Naive thymus-derived CD4-positive, alpha-beta T cell (primary cell): ENCODE data around the gene TIGD4. TPM values are rescaled to one million over a fixed set of nuclear protein-coding genes. Genes with fewer than 3 reads are reported as not detected.

Experiments
- ATAC-seq: fragments of 150-1000 bp; cut with Tn5 transposase; 2 replicates; pipeline ENCODE4 v1.10.0; 2021; ENCODE audit warnings: mild to moderate bottlenecking, moderate library complexity
- CTCF ChIA-PET: fragments of 350-600 bp; sonication (Branson Sonifier 250); formaldehyde crosslinking; loops from one replicate; lab custom pipeline; 2021; ENCODE audit warnings: antibody characterized with exemption; lab: Charles Lee
- POLR2A ChIA-PET: fragments of 350-600 bp; sonication (Branson Sonifier 250); formaldehyde crosslinking; loops from one replicate; lab custom pipeline; 2021; ENCODE audit warnings: antibody characterized with exemption, inconsistent platforms; lab: Charles Lee
- DNase-seq, 9 donors: peaks; one replicate each; pipeline versions ENCODE4 v3.0.0 to v3.0.0-alpha.2; 2020 to 2022; ENCODE audit warnings: mixed read lengths in 1 of 9
- H3K27ac ChIP-seq: one replicate; pipeline ENCODE4 v1.7.0; 2013; ENCODE audit warnings: mild to moderate bottlenecking, low read depth, low read length, moderate library complexity
- H3K27me3 ChIP-seq, 2 donors: one replicate each; pipeline ENCODE4 v1.7.0; 2013; ENCODE audit warnings: low read length in 2 of 2, mild to moderate bottlenecking in 2 of 2, moderate library complexity in 2 of 2; ENCODE audit not compliant: control insufficient read depth in 2 of 2, insufficient read depth in 2 of 2
- H3K36me3 ChIP-seq, 3 experiments: 1 replicate in 2 of 3; 2 replicates in 1 of 3; pipeline ENCODE4 v1.7.0; 2013; ENCODE audit warnings: low read length in 3 of 3, mild to moderate bottlenecking in 3 of 3, moderate library complexity in 1 of 3; ENCODE audit not compliant: insufficient read depth in 3 of 3, control insufficient read depth in 2 of 3
- H3K4me1 ChIP-seq, 2 donors: one replicate each; pipeline ENCODE4 v1.7.0; 2013; ENCODE audit warnings: low read length in 2 of 2, mild to moderate bottlenecking in 2 of 2, moderate library complexity in 1 of 2; ENCODE audit not compliant: control insufficient read depth in 2 of 2, insufficient read depth in 2 of 2
- H3K4me3 ChIP-seq: 2 replicates; pipeline ENCODE4 v1.7.0; 2013; ENCODE audit warnings: mild to moderate bottlenecking, low read length
- H3K9me3 ChIP-seq, 3 experiments: 1 replicate in 2 of 3; 2 replicates in 1 of 3; pipeline ENCODE4 v1.7.0; 2013; ENCODE audit warnings: low read length in 3 of 3; ENCODE audit not compliant: control insufficient read depth in 2 of 3
- H3K27ac Mint-ChIP-seq, 9 donors: one replicate each; pipeline ENCODE4 v1.8.0; 2020 to 2022; ENCODE audit warnings: mixed read lengths in 9 of 9, mild to moderate bottlenecking in 8 of 9, moderate library complexity in 5 of 9, inconsistent platforms in 2 of 9
- H3K27me3 Mint-ChIP-seq, 5 donors: one replicate each; pipeline ENCODE4 v1.8.0; 2021 to 2022; ENCODE audit warnings: mixed read lengths in 5 of 5, mild to moderate bottlenecking in 1 of 5
- H3K36me3 Mint-ChIP-seq, 5 donors: one replicate each; pipeline ENCODE4 v1.8.0; 2020 to 2022; ENCODE audit warnings: mixed read lengths in 5 of 5, mild to moderate bottlenecking in 3 of 5, inconsistent platforms in 1 of 5
- H3K4me1 Mint-ChIP-seq, 7 donors: one replicate each; pipeline ENCODE4 v1.8.0; 2020 to 2022; ENCODE audit warnings: mixed read lengths in 7 of 7, mild to moderate bottlenecking in 3 of 7, inconsistent platforms in 1 of 7
- H3K4me3 Mint-ChIP-seq, 10 donors: one replicate each; pipeline ENCODE4 v1.8.0; 2020 to 2022; ENCODE audit warnings: mild to moderate bottlenecking in 10 of 10, mixed read lengths in 10 of 10, moderate library complexity in 6 of 10, inconsistent platforms in 2 of 10
- H3K9me3 Mint-ChIP-seq, 11 donors: one replicate each; pipeline ENCODE4 v1.8.0; 2020 to 2022; ENCODE audit warnings: mixed read lengths in 11 of 11, mild to moderate bottlenecking in 4 of 11, inconsistent platforms in 1 of 11, moderate library complexity in 1 of 11
- intact Hi-C, 2 donors: fragments of 100-400 bp; cut with micrococcal nuclease; formaldehyde crosslinking; loops; one replicate each; pipeline ENCODE4 v1.15.1; 2023
- polyA plus RNA-seq, 2 donors: library from polyadenylated mRNA; unstranded; fragments of 300-500 nt; fragmentation: Illumina TruSeq; gene quantifications; one replicate each; pipeline ENCODE4 v1.2.3, GENCODE V29; 2021
- total RNA-seq, 6 experiments: library from RNA in 5 of 6; stranded (reverse) in 5 of 6; gene quantifications; 1 replicate in 5 of 6; 2 replicates in 1 of 6; pipeline ENCODE4 v1.2.3 and lab custom pipeline; 2021 to 2026

Gene TIGD4
- total and polyA plus RNA-seq, 7 experiments from 2014 or later: 0.13 to 0.19 (median 0.15) TPM; not detected in 4

DNA sequence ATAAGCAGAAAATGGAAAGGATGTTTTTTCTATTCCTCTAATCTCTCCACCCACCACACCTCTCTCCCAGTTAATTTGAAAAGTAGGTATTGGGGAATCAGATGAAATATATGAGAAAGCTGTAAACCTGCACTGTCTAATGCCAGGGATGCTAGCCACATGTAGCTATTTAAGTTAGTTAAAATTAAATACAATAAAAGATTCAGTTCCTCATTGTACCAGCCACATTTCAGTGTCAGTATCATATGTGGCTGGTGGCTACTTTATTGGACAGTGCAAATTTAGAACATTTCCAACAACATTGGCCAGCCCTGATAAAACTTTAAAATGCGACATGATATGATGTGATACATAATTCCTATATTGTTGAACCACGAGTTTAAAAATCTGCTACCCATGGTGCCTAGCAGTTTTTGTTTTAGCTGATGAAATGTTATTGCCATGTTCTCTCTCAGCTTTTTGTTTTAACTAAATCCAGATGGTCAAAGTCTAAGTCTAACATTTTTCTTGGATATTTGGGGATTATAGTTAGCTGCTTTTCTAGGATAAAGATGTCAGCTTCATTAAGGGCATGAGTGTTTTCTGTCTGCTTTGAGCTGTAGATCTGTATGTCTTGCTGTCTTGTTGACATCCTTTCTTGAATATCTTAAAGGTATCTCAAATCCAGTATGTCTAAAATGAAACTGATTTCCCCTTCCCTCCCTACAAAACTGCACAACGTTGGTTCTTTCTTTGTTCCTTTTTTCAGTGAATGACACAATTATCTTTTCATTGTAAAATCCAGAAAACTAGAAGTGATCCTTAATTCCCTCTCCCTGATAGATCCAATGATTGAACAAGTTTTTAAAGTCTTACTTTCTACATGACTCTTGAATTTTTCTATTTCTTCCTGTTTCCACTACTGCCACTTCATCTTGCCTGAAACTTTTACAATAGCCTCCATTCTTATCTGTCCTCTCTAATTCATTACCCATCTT is 6.4 kb upstream of the TIGD4 start:
- intact Hi-C loops: loop anchor here (2.0 to 10.0 kb wide), 3 partner anchors 21 to 459 kb away; no protein-coding TSS in a partner anchor
- POLR2A ChIA-PET: interaction anchor here (1.2 kb wide), 1 partner anchor 107 kb away, joined by 3 read pairs; no protein-coding TSS in a partner anchor
- peaks cover 6 to 15% of the 10 kb centered on the region in 2 donors for H3K4me1 ChIP-seq
- peaks cover 0 to 13% (median 0%) of the 10 kb centered on the region in 5 donors for H3K36me3 Mint-ChIP-seq
- H3K27me3 Mint-ChIP-seq: no peaks in the 10 kb centered on the region
- H3K4me1 Mint-ChIP-seq: peaks cover 32 to 58% (median 41%) of the 10 kb centered on the region in 7 donors
- H3K9me3 ChIP-seq: no peaks in the 10 kb centered on the region
- CTCF ChIA-PET: interaction anchor here (0.6 to 0.7 kb wide), 2 partner anchors 39 to 169 kb away, joined by 3 to 4 read pairs; no protein-coding TSS in a partner anchor
- no peak overlapping the region for H3K4me3 ChIP-seq
- H3K4me3 Mint-ChIP-seq: peak overlapping the region; percentile 4 to 76 (median 58)
- H3K36me3 ChIP-seq: no peaks in the 10 kb centered on the region
- DNase-seq (no peak), ATAC-seq (peak; percentile 18)
- H3K9me3 Mint-ChIP-seq: peaks cover 0 to 2% (median 0%) of the 10 kb centered on the region in 11 donors
- H3K27ac ChIP-seq: peak overlapping the region; percentile 37
- peak overlapping the region; percentile 62 to 86 (median 74) for H3K27ac Mint-ChIP-seq
- H3K27me3 ChIP-seq: no peaks in the 10 kb centered on the region

DNA sequence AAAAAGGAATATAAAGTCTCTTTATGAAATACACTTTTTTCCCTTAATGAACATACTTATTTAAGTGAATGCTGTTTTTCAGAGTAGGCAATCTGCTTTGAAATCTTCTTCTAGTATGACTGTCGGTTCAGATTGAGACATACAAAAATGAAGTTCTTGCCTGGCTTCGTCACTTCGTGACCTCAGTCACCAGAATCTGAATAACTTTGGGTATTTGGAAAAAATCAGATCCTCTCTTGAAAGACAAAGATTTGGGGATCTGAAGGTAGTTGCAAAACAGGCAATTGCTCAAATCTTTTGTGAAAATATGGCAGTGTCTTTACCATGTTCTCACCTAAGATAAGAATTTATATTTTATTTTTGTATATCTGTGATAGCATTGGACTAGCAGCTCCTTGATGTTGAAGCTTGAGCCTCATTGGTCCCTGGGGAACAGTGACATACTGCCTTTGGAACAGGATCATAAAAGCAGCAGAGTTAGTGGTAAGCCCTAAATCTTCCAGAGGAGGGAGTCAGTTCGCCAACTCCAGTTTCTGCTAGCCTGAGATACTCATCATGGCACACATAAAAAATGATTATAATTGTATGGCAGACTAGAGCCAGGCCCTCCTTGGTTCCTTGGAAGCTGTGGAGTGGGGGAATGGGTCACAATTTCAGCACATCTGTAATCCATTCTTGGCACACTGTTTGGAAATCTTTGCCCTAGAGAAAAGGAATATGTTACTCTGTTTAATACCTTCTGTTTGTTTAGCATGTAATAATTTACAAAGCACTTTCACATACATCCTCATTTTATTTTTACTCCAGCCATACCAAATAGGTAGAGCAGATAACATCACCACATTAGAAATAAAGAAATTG is 5.2 kb upstream of the TIGD4 start:
- ChIA-PET POLR2A (no interaction called here), CTCF (interaction anchor here (0.7 kb wide), 1 partner anchor 1405 kb away, joined by 3 read pairs; no protein-coding TSS in a partner anchor)
- Histone ChIP-seq H3K4me3 (no peak overlapping the region), H3K36me3 (no peaks in the 10 kb centered on the region), H3K4me1 (peaks cover 13 to 22% of the 10 kb centered on the region in 2 donors), H3K27me3 (no peaks in the 10 kb centered on the region), H3K27ac (no peak overlapping the region), H3K9me3 (no peaks in the 10 kb centered on the region)
- Mint-ChIP-seq H3K36me3 (peaks cover 0 to 12% (median 0%) of the 10 kb centered on the region in 5 donors), H3K9me3 (peaks cover 0 to 4% (median 0%) of the 10 kb centered on the region in 11 donors), H3K27me3 (no peaks in the 10 kb centered on the region), H3K4me1 (peaks cover 36 to 70% (median 47%) of the 10 kb centered on the region in 7 donors), H3K4me3 (no peak overlapping the region), H3K27ac (peak overlapping the region in 4 of 9 donors; percentile 2 to 75 (median 36))
- intact Hi-C loops: loop anchor here (10.0 kb wide), 2 partner anchors 440 to 460 kb away; no protein-coding TSS in a partner anchor
- ATAC-seq: no peak
- DNase-seq: no peak

DNA sequence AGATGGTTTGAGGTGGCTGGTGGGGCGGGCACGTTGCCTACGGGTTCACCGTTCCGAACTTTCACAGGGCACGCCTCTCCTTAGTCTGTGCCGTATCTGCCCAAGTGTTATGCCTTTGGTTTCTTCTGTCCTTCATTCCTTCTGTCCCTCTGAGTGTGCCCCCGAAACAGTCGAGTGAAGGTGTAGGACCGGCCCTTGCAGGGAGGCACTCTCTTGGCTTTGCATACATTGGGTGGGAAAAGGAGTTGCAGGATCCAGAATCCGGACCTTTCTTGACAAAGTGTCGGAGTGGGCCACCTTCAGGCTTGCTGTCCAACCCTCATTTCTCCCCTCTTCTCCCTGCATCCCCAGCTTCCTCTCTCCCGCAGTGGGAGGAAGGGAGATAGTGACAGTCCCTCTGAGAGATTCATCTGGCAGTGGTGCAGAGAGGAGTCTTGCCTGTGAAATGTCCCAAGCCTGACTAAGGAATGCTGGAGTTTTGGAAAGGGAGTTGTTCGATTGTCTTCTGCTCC is 793 bp upstream of the TIGD4 start:
- POLR2A ChIA-PET: interaction anchor here (1.1 to 1.7 kb wide), 2 partner anchors 101 to 333 kb away, joined by 4 read pairs; partner anchors contain the start of gene TMEM154

DNA sequence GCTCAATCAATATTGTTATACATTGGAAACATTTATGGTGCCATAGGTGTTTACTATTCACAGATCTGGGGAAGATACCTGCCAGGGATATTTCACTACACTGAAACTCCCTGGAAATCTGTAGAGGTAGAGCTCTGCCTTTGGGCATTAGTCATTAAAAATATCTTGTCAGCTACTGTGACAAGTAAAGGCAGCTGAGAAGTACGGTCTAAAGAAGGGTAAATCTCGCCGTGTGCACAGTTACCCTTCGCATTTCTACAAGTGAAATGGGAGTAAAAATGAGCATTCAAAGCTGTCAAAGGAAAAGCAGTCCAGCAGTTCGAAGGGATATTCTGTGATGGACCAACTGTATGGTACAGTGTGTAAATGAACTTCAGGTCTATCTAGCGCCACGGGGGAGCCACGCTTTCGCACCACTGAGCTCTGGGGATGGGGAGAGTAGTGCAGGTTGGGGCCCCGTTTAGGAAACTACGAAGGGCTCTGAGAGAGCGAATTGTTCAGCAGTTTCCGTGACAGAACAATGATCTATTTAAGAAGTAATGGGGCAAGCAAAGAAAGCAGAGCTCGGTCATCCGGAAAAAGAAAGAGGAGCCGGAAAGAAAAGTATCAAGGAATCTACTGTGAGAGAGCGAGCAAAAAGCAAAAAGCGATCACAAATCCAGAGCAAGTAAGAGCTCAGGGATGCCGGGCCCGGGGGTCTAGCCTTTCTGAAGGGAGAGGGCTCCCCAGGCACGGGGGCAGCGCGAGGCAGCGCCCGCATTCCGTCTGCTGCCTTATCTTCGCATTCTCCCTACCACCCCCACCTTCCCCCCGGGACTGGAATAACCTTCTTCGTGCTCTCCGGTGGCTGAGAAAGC is 646 bp downstream of the TIGD4 start:
- H3K4me3 Mint-ChIP-seq: peak overlapping the region; percentile 92 to 100 (median 96)
- H3K9me3 Mint-ChIP-seq: peaks cover 0 to 7% (median 0%) of the 10 kb centered on the region in 11 donors

More for the DNA sequence above, 793 bp upstream of the TIGD4 start:
- H3K36me3 Mint-ChIP-seq: peaks cover 0 to 6% (median 0%) of the 10 kb centered on the region in 5 donors
- Histone ChIP-seq H3K27me3 (no peaks in the 10 kb centered on the region), H3K4me3 (peak overlapping the region; percentile 97), H3K4me1 (peaks cover 13 to 16% of the 10 kb centered on the region in 2 donors), H3K36me3 (no peaks in the 10 kb centered on the region), H3K27ac (peak overlapping the region; percentile 80), H3K9me3 (no peaks in the 10 kb centered on the region)
- H3K27ac Mint-ChIP-seq: peak overlapping the region; percentile 90 to 99 (median 95)
- H3K27me3 Mint-ChIP-seq: peaks cover 0 to 29% (median 6%) of the 10 kb centered on the region in 5 donors
- CTCF ChIA-PET: no interaction called here
- intact Hi-C loops: loop anchor here (1.0 to 10.0 kb wide), 4 partner anchors 66 to 1770 kb away; partner anchors contain the start of gene PLRG1 (in 1 of the 2)
- H3K4me3 Mint-ChIP-seq: peak overlapping the region; percentile 92 to 100 (median 96)
- H3K4me1 Mint-ChIP-seq: peaks cover 33 to 66% (median 45%) of the 10 kb centered on the region in 7 donors
- ATAC-seq: peak; percentile 75
- DNase-seq: no peak
- H3K9me3 Mint-ChIP-seq: peaks cover 0 to 7% (median 0%) of the 10 kb centered on the region in 11 donors

DNA sequence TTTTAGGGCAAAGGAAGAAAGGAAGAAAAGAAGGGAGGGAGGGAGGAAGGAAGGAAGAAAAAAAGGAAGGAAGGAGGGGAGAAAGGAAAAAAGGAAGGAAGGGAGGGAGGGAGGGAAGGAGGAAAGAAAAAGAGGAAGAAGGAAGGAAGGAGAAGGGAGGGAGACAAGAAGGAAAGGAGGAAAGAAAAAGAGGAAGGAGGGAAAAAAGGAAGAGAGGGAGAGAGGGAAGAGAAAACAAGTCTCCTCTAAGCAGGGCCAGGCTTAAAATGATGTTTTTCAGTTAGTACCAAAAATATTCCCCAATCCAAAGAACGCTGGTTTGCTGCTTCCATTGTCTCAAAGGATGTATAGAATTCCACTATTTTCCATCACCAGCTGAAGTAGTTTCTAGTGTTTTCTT is 2.0 kb downstream of the TIGD4 start:
- Histone ChIP-seq H3K4me1 (peaks cover 13 to 15% of the 10 kb centered on the region in 2 donors), H3K9me3 (no peaks in the 10 kb centered on the region), H3K36me3 (no peaks in the 10 kb centered on the region), H3K27me3 (no peaks in the 10 kb centered on the region), H3K27ac (no peak overlapping the region), H3K4me3 (no peak overlapping the region)
- no peak overlapping the region for H3K27ac Mint-ChIP-seq
- POLR2A ChIA-PET: no interaction called here
- H3K27me3 Mint-ChIP-seq: peaks cover 0 to 29% (median 6%) of the 10 kb centered on the region in 5 donors
- intact Hi-C loops: loop anchor here in 1 of 2 donors (5.0 kb wide), 1 partner anchor 320 kb away; no protein-coding TSS in a partner anchor
- CTCF ChIA-PET: no interaction called here
- peaks cover 24 to 44% (median 33%) of the 10 kb centered on the region in 7 donors for H3K4me1 Mint-ChIP-seq
- H3K4me3 Mint-ChIP-seq: peak overlapping the region in 1 of 10 donors; percentile 34
- H3K9me3 Mint-ChIP-seq: peaks cover 0 to 7% (median 0%) of the 10 kb centered on the region in 11 donors
- H3K36me3 Mint-ChIP-seq: peaks cover 0 to 2% (median 0%) of the 10 kb centered on the region in 5 donors
- ATAC-seq (no peak), DNase-seq (no peak)

More for the DNA sequence above, 646 bp downstream of the TIGD4 start:
- peaks cover 0 to 4% (median 0%) of the 10 kb centered on the region in 5 donors for H3K36me3 Mint-ChIP-seq
- H3K27me3 Mint-ChIP-seq: peaks cover 0 to 29% (median 6%) of the 10 kb centered on the region in 5 donors
- Histone ChIP-seq H3K4me3 (peak overlapping the region; percentile 97), H3K27me3 (no peaks in the 10 kb centered on the region), H3K36me3 (no peaks in the 10 kb centered on the region), H3K9me3 (no peaks in the 10 kb centered on the region), H3K27ac (peak overlapping the region; percentile 80), H3K4me1 (peaks cover 13 to 16% of the 10 kb centered on the region in 2 donors)
- DNase-seq (peak in 6 of 9 donors; percentile 29 to 43 (median 30)), ATAC-seq (peak; percentile 15)
- intact Hi-C loops: loop anchor here (1.0 to 5.0 kb wide), 18 partner anchors 60 to 1764 kb away; partner anchors contain the start of genes FBXW7 (in 2 of the 2), GATB (in 2 of the 2), RPS3A (in 2 of the 2) and FHDC1 (in 1 of the 2)
- peaks cover 31 to 54% (median 40%) of the 10 kb centered on the region in 7 donors for H3K4me1 Mint-ChIP-seq
- ChIA-PET CTCF (interaction anchor here (0.5 to 1.1 kb wide), 5 partner anchors 137 to 1800 kb away, joined by 3 to 5 read pairs (median 3); no protein-coding TSS in a partner anchor), POLR2A (interaction anchor here (0.5 to 1.7 kb wide), 8 partner anchors 9 to 795 kb away, joined by 3 to 4 read pairs (median 3); partner anchors contain the start of gene FBXW7)
- H3K27ac Mint-ChIP-seq: peak overlapping the region; percentile 90 to 99 (median 95)
